GM18511 (cell line): Measurements from ENCODE around the gene NAPG.
A peak's percentile ranks its signal among the peaks of the same experiment; 100 is the strongest.
"Not testable (repeated sequence)": the region's sequence is repeated elsewhere in the genome, so short reads cannot be mapped to it uniquely, and the experiment has no call there.

Experiments used
- ATAC-seq: cut with Tn5 transposase; IDR thresholded peaks from one replicate; pipeline ENCODE4 v1.9.1; 2021; ENCODE audit warnings: mild to moderate bottlenecking, moderate library complexity; ENCODE audit not compliant: unreplicated experiment

Gene NAPG

GRCh38 chr18:10511236-10511635 is 14.6 kb upstream of the NAPG start:
- no peak for ATAC-seq

- no peak for ATAC-seq
Measured at GRCh38 chr18:10514082-10514481, 11.7 kb upstream of the NAPG start.

- no peak for ATAC-seq
Measured at GRCh38 chr18:10514601-10515000, 11.2 kb upstream of the NAPG start.

- ATAC-seq: no peak
Measured at GRCh38 chr18:10515456-10515855, 10.4 kb upstream of the NAPG start.

- no peak for ATAC-seq
Measured at GRCh38 chr18:10516078-10516477, 9.7 kb upstream of the NAPG start.

- ATAC-seq: no peak
Measured at GRCh38 chr18:10518595-10519255, 7.1 kb upstream of the NAPG start.

- ATAC-seq: no peak
Measured at GRCh38 chr18:10519366-10519765, 6.5 kb upstream of the NAPG start.

GRCh38 chr18:10519999-10520935 is 5.6 kb upstream of the NAPG start:
- peak; percentile 75 for ATAC-seq

GRCh38 chr18:10521566-10521965 is 4.3 kb upstream of the NAPG start:
- no peak for ATAC-seq

GRCh38 chr18:10522574-10522973 is 3.3 kb upstream of the NAPG start:
- no peak for ATAC-seq

- ATAC-seq: no peak
Measured at GRCh38 chr18:10523544-10523943, 2.3 kb upstream of the NAPG start.

- ATAC-seq: no peak
Measured at GRCh38 chr18:10524507-10525370, 1.1 kb upstream of the NAPG start.

- ATAC-seq: no peak
Measured at GRCh38 chr18:10525371-10525691, 496 bp upstream of the NAPG start.

- ATAC-seq: peak; percentile 18
Measured at GRCh38 chr18:10526561-10526949, 728 bp downstream of the NAPG start.

GRCh38 chr18:10528439-10528838 is 2.6 kb downstream of the NAPG start:
- no peak for ATAC-seq

- ATAC-seq: no peak
Measured at GRCh38 chr18:10530002-10530401, 4.2 kb downstream of the NAPG start.

GRCh38 chr18:10530852-10531251 is 5.0 kb downstream of the NAPG start:
- ATAC-seq: no peak

- ATAC-seq: no peak
Measured at GRCh38 chr18:10533111-10533510, 7.3 kb downstream of the NAPG start.

GRCh38 chr18:10536280-10536679 is 10.5 kb downstream of the NAPG start:
- no peak for ATAC-seq

- no peak for ATAC-seq
Measured at GRCh38 chr18:10537765-10538164, 11.9 kb downstream of the NAPG start.

- not testable (repeated sequence) for ATAC-seq
Measured at GRCh38 chr18:10539124-10539523, 13.3 kb downstream of the NAPG start.
